Sigmoid colon (tissue), 4 donors: Measurements from ENCODE around the gene WFDC8.

Experiments
- CTCF ChIP-seq, 4 experiments: fragments of 450-650 bp in 3 of 4; fragments of 200-600 bp in 1 of 4; IDR thresholded peaks; one replicate each; pipeline ENCODE4 v1.5.1; 2016 to 2019; ENCODE audit warnings: antibody characterized with exemption in 4 of 4, mild to moderate bottlenecking in 3 of 4, moderate library complexity in 2 of 4
- POLR2AphosphoS5 ChIP-seq, 4 donors: sonication (generic); formaldehyde crosslinking; IDR thresholded peaks; one replicate each; pipeline ENCODE4 v1.6.1; 2017; ENCODE audit warnings: antibody characterized with exemption in 4 of 4

GRCh38 chr20:45595235-45595634, 16.2 kb upstream of the WFDC8 start:
- TF ChIP-seq CTCF (IDR thresholded peaks at IDR 0.05): no peak
- no peak for TF ChIP-seq POLR2AphosphoS5 (IDR thresholded peaks at IDR 0.05)
